ENCODE measurements around the gene SLX4IP. TPM values are rescaled to one million over a fixed set of nuclear protein-coding genes. Genes with fewer than 3 reads are reported as not detected.

SLX4IP gene
- total RNA-seq, 1 experiment from 2014 or later: 6.4 TPM

- Histone ChIP-seq H3K9me3 (ENCODE audit: low read length) (no peaks in the 10 kb centered on the region), H4K20me1 (ENCODE audit: low read length) (no peaks in the 10 kb centered on the region), H3K4me3 (ENCODE audit: low read length) (peak overlapping the region; percentile 32; the same call in 1 of the 2 replicates), H3K27ac (ENCODE audit: low read length) (peak overlapping the region; percentile 97), H3K9me2 (replicated peaks; ENCODE audit: low read length) (no peaks in the 10 kb centered on the region), H3K9ac (ENCODE audit: low read length) (peak overlapping the region; percentile 86), H3K36me3 (ENCODE audit: low read depth, low read length) (peaks cover 16% of the 10 kb centered on the region), H3K27me3 (ENCODE audit: low read length) (no peaks in the 10 kb centered on the region), H3K79me2 (ENCODE audit: low read length) (0 out of 2 replicates have a peak, but pooled peaks cover 14% of the 10 kb centered on the region), H3F3A (ENCODE audit: low read length, unreplicated experiment) (peaks cover 4% of the 10 kb centered on the region), H3K4me1 (ENCODE audit: insufficient read depth, low read length) (peaks cover 39% of the 10 kb centered on the region), H2AFZ (ENCODE audit: low read length) (peak overlapping the region; percentile 8; the same call in 1 of the 2 replicates), H3K4me2 (ENCODE audit: low read length) (peak overlapping the region; percentile 75)
- TF ChIP-seq CTCF (conservative IDR thresholded peaks at IDR 0.05; ENCODE audit: low read depth, low read length) (no peak), EZH2 (IDR thresholded peaks at IDR 0.05; ENCODE audit: low read length, unreplicated experiment) (no peak), EZH2phosphoT487 (IDR thresholded peaks at IDR 0.05; ENCODE audit: borderline replicate concordance, low read length) (no peak)
- BruUV-seq (replicated peaks): no TSS peak
- peak; percentile 99 for ATAC-seq
- peak; percentile 96 for DNase-seq
- intact Hi-C loops (cut with micrococcal nuclease): no loop called here
- CTCF ChIA-PET: interaction anchor here (0.6 to 1.2 kb wide), 3 partner anchors 49 to 626 kb away, joined by 3 to 4 read pairs (median 3); no protein-coding TSS in a partner anchor
- POLR2A ChIA-PET (ENCODE audit: unreplicated experiment): interaction anchor here (0.6 kb wide), 1 partner anchor 12 kb away, joined by 4 read pairs; no protein-coding TSS in a partner anchor
Measured at GRCh38 chr20:10603971-10604864, 169.1 kb downstream of the SLX4IP start.

DNA sequence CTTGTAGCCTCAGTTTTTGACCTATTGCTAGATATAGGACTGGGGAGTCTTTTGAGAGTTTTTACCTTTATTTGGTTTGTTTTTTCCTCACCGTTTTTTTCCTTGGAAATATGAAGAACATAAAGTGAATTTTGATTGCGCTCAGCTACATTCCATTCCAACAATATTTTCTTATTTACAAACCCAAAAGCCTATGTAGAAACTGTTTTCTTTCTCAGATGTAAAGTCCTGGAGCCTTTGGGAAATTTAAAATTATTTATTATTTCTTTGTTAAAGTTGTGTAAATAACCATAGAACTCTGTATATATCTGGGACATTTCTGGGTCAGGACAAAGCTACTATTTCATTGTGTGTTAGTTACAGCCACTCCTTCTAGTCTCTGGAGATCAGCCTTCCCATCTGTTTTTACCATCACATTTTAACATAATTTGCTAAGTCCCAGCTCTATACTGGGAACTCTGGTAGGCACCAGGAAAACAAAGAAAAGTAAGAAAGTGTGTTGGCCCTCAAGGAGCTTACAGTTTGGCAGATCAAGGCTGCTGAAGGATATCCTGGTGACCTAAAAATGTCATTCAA lies 169.8 kb downstream of the SLX4IP start:
- H3K79me2 ChIP-seq (ENCODE audit: low read length): 0 out of 2 replicates have a peak, but pooled peaks cover 14% of the 10 kb centered on the region
- TF ChIP-seq CTCF (conservative IDR thresholded peaks at IDR 0.05; ENCODE audit: low read depth, low read length) (no peak), EZH2 (IDR thresholded peaks at IDR 0.05; ENCODE audit: low read length, unreplicated experiment) (no peak), EZH2phosphoT487 (IDR thresholded peaks at IDR 0.05; ENCODE audit: borderline replicate concordance, low read length) (no peak)
- peak overlapping the region; percentile 86 for H3K9ac ChIP-seq (ENCODE audit: low read length)
- ChIA-PET CTCF (interaction anchor here (0.6 to 1.2 kb wide), 3 partner anchors 48 to 627 kb away, joined by 3 to 4 read pairs (median 3); no protein-coding TSS in a partner anchor), POLR2A (ENCODE audit: unreplicated experiment) (interaction anchor here (0.6 kb wide), 1 partner anchor 13 kb away, joined by 4 read pairs; no protein-coding TSS in a partner anchor)
- H3K9me3 ChIP-seq (ENCODE audit: low read length): no peaks in the 10 kb centered on the region
- peaks cover 37% of the 10 kb centered on the region for H3K4me1 ChIP-seq (ENCODE audit: insufficient read depth, low read length)
- H3K4me3 ChIP-seq (ENCODE audit: low read length): peak overlapping the region; percentile 16; the same call in 1 of the 2 replicates
- H3K36me3 ChIP-seq (ENCODE audit: low read depth, low read length): peaks cover 16% of the 10 kb centered on the region
- H4K20me1 ChIP-seq (ENCODE audit: low read length): no peaks in the 10 kb centered on the region
- no peak for DNase-seq
- peak overlapping the region; percentile 75 for H3K4me2 ChIP-seq (ENCODE audit: low read length)
- no peaks in the 10 kb centered on the region for H3K27me3 ChIP-seq (ENCODE audit: low read length)
- no TSS peak for BruUV-seq (replicated peaks)
- intact Hi-C loops (cut with micrococcal nuclease): no loop called here
- no peak overlapping the region for H2AFZ ChIP-seq (ENCODE audit: low read length)
- no peaks in the 10 kb centered on the region for H3K9me2 ChIP-seq (replicated peaks; ENCODE audit: low read length)
- peaks cover 4% of the 10 kb centered on the region for H3F3A ChIP-seq (ENCODE audit: low read length, unreplicated experiment)
- peak overlapping the region; percentile 97 for H3K27ac ChIP-seq (ENCODE audit: low read length)
- peak; percentile 13 for ATAC-seq

Measured in PC-3 (cell line).